Lung (tissue), 12 donors: ENCODE data around the gene BCAP31. TPM values are rescaled to one million over a fixed set of nuclear protein-coding genes. Genes with fewer than 3 reads are reported as not detected.

Experiments used
- ATAC-seq: fragments of 200-7000 bp; cut with Tn5 transposase; one replicate; pipeline ENCODE4 v1.9.1; 2020; ENCODE audit warnings: moderate number of reproducible peaks; ENCODE audit not compliant: insufficient read depth, low FRiP score
- DNase-seq, 3 donors: peaks; one replicate each; pipeline ENCODE4 v3.0.0-alpha.2; 2013 to 2017
- H3K27ac ChIP-seq, 2 donors: one replicate each; pipeline ENCODE4 v1.5.1; 2013; ENCODE audit warnings: mild to moderate bottlenecking in 2 of 2, moderate library complexity in 2 of 2, control low read depth in 1 of 2, inconsistent platforms in 1 of 2, low read depth in 1 of 2, low read length in 1 of 2
- H3K27me3 ChIP-seq, 3 donors: one replicate each; pipeline ENCODE4 v1.5.1; 2013; ENCODE audit warnings: low read length in 2 of 3; ENCODE audit not compliant: control insufficient read depth in 3 of 3, insufficient read depth in 3 of 3
- H3K36me3 ChIP-seq, 4 donors: one replicate each; pipeline ENCODE4 v1.5.1; 2013; ENCODE audit warnings: low read length in 4 of 4, mild to moderate bottlenecking in 1 of 4, moderate library complexity in 1 of 4; ENCODE audit not compliant: control insufficient read depth in 4 of 4, insufficient read depth in 4 of 4
- H3K4me1 ChIP-seq, 5 donors: one replicate each; pipeline ENCODE4 v1.5.1; 2013; ENCODE audit warnings: low read length in 5 of 5, mild to moderate bottlenecking in 2 of 5, moderate library complexity in 1 of 5; ENCODE audit not compliant: control insufficient read depth in 5 of 5, insufficient read depth in 5 of 5
- H3K4me3 ChIP-seq: one replicate; pipeline ENCODE4 v1.5.1; 2013; ENCODE audit warnings: mild to moderate bottlenecking, control low read depth, moderate library complexity
- H3K9ac ChIP-seq, 2 donors: one replicate each; pipeline ENCODE4 v1.5.1; 2013; ENCODE audit warnings: low read length in 2 of 2, control low read depth in 1 of 2; ENCODE audit not compliant: insufficient read depth in 1 of 2
- H3K9me3 ChIP-seq, 4 donors: one replicate each; pipeline ENCODE4 v1.5.1; 2013; ENCODE audit warnings: low read length in 3 of 4, mild to moderate bottlenecking in 1 of 4, moderate library complexity in 1 of 4; ENCODE audit not compliant: control insufficient read depth in 4 of 4, insufficient read depth in 3 of 4
- CTCF ChIP-seq: IDR thresholded peaks from 2 replicates; pipeline ENCODE4 v1.5.1; 2012; ENCODE audit warnings: mild to moderate bottlenecking; ENCODE audit errors: control extremely low read depth, extremely low read depth
- WGBS, 2 donors: extraction: QIAGEN DNeasy Blood & Tissue Kit; methylation state at CpG; one replicate each; pipeline ENCODE4 v1.1.7; 2013; 5-methylcytosine and 5-hydroxymethylcytosine counted together
- polyA plus RNA-seq, 2 donors: library from polyadenylated mRNA; stranded (reverse); fragments of 200-250 nt; gene quantifications; one replicate each; pipeline ENCODE4 v1.2.1, GENCODE V29; 2013
- total RNA-seq, 2 donors: library from RNA; depleted of rRNA in 1 of 2; stranded (reverse); fragments of >200 nt in 1 of 2; gene quantifications; one replicate each; pipeline ENCODE4 v1.2.1, GENCODE V29; 2014 to 2021
- donor health status: control.
- donor health status: control.
- donor health status: Bipolar disorder and iron deficiency.
- donor health status: healthy.
- donor health status: DM: yes; HTN: yes; CAD: no.

The BCAP31 gene
- total and polyA plus RNA-seq, 4 donors = 76.8 to 283 (median 206) TPM

DNA sequence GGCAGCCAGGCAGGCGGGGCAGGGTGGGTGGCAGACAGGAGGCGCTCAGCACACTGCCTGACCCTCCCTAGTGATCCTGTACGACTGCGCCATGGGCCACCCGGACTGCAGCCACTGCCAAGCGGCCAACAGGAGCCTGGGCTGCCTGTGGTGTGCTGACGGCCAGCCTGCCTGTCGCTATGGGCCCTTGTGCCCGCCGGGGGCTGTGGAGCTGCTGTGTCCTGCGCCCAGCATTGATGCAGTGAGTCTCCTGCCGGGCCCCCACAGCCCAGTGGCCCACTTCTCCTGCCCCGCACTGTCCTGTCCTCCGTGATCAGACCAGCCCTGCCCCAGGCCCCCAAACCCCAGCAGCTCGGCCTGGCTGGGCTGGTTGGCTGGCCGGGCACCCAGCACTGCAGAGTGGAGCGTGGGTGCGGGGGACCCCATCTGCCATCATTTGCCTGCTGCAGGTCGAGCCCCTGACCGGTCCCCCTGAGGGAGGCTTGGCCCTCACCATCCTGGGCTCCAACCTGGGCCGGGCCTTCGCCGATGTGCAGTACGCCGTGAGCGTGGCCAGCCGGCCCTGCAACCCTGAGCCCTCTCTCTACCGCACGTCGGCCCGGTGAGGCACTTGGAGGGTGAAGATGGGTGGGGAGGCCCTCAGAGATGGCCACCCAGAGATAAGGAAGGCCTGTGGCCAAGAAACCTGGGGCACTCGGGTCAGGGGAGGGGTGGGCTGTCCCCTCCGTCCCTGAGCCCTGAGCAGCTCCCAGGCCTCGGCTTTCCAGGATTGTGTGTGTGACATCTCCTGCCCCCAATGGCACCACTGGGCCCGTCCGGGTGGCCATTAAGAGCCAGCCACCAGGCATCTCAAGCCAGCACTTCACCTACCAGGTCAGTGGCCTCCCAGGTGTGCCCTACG is 47.5 kb upstream of the BCAP31 start:
- Histone ChIP-seq H3K27me3 (no peaks in the 10 kb centered on the region), H3K36me3 (no peaks in the 10 kb centered on the region), H3K27ac (no peak overlapping the region), H3K4me3 (no peak overlapping the region), H3K9ac (no peak overlapping the region), H3K4me1 (peaks cover 0 to 2% (median 0%) of the 10 kb centered on the region in 5 donors), H3K9me3 (peaks cover 0 to 2% (median 0%) of the 10 kb centered on the region in 4 donors)
- DNase-seq (no peak), ATAC-seq (no peak)
- 85 to 96% methylated on average over 19 to 37 of the region's 37 CpGs for WGBS, 2 donors
- TF ChIP-seq CTCF = no peak

DNA sequence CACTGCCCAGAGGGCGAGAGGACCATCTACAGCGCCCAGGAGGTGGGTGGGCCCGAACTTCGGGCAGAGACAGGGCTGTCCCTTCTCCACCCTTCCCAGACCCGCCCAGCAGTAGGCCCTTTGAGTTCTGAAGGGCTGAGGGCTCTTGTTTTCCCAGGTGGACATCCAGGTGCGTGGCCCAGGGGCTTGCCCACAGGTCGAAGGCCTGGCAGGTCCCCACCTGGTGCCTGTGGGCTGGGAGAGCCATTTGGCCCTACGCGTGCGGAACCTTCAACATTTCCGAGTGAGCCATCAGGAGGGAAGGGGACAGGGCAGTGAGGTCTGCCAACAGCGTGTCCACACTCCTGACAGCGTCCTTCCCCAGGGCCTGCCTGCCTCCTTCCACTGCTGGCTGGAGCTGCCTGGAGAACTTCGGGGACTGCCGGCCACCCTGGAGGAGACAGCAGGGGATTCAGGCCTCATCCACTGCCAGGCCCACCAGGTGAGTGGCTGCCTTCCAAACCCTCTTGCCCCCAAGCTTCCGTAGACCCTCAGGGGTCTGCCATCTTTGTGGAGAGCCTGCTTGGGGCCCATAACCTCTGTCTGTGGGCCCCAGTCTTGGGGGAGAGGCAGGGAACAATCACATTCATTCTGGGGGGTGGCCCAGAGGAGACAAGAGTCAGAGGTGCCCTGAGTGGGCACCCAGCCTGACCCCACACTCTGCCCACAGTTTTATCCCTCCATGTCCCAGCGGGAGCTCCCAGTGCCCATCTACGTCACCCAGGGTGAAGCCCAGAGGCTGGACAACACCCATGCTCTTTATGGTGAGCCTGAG is 46.6 kb upstream of the BCAP31 start:
- no peak overlapping the region for H3K27ac ChIP-seq
- DNase-seq = no peak
- H3K27me3 ChIP-seq = no peaks in the 10 kb centered on the region
- no peaks in the 10 kb centered on the region for H3K36me3 ChIP-seq
- H3K9me3 ChIP-seq = peaks cover 0 to 1% (median 0%) of the 10 kb centered on the region in 4 donors
- ATAC-seq = no peak
- no peak overlapping the region for H3K4me3 ChIP-seq
- peaks cover 0 to 7% (median 0%) of the 10 kb centered on the region in 5 donors for H3K4me1 ChIP-seq
- H3K9ac ChIP-seq = no peak overlapping the region
- 87 to 92% methylated on average over 6 to 18 of the region's 18 CpGs for WGBS, 2 donors
- no peak for TF ChIP-seq CTCF

- Histone ChIP-seq H3K27ac (no peak overlapping the region), H3K9me3 (peaks cover 0 to 2% (median 0%) of the 10 kb centered on the region in 4 donors), H3K27me3 (no peaks in the 10 kb centered on the region), H3K9ac (no peak overlapping the region), H3K36me3 (no peaks in the 10 kb centered on the region), H3K4me1 (peaks cover 0 to 15% (median 3%) of the 10 kb centered on the region in 5 donors), H3K4me3 (no peak overlapping the region)
- ATAC-seq = no peak
- TF ChIP-seq CTCF = no peak
- WGBS, 2 donors = 85% methylated on average over 20 to 25 of the region's 25 CpGs
- DNase-seq = no peak
These were observed 45.8 kb upstream of the BCAP31 start for GRCh38 chrX:153769865-153770600.
